Right cardiac atrium (tissue), 5 donors: Measurements from ENCODE around the gene SFMBT1. TPM values are rescaled to one million over a fixed set of nuclear protein-coding genes. Genes with fewer than 3 reads are reported as not detected.
A peak's percentile ranks its signal among the peaks of the same experiment; 100 is the strongest.

Experiments
- ATAC-seq, 2 donors: fragments of 200-7000 bp; cut with Tn5 transposase; one replicate each; pipeline versions ENCODE4 v1.8.0 to v1.9.1; 2020; ENCODE audit warnings: moderate library complexity in 2 of 2, mild to moderate bottlenecking in 1 of 2
- DNase-seq, 3 donors: peaks; one replicate each; pipeline ENCODE4 v3.0.0-alpha.2; 2020
- H3K27ac ChIP-seq: one replicate; pipeline ENCODE4 v1.5.1; 2013; ENCODE audit warnings: mild to moderate bottlenecking, low read length, control low read depth, moderate library complexity
- H3K27me3 ChIP-seq: one replicate; pipeline ENCODE4 v1.6.1; 2013; ENCODE audit not compliant: control insufficient read depth, insufficient read depth
- H3K4me1 ChIP-seq: one replicate; pipeline ENCODE4 v1.6.1; 2013; ENCODE audit warnings: low read length; ENCODE audit not compliant: control insufficient read depth, insufficient read depth
- H3K4me3 ChIP-seq: one replicate; pipeline ENCODE4 v1.5.1; 2013; ENCODE audit warnings: low read length, control low read depth
- H3K9me3 ChIP-seq: one replicate; pipeline ENCODE4 v1.6.1; 2013; ENCODE audit warnings: low read length; ENCODE audit not compliant: control insufficient read depth
- WGBS: extraction: QIAGEN DNeasy Blood & Tissue Kit; methylation state at CpG from one replicate; pipeline ENCODE4 v1.1.7; 2013; 5-methylcytosine and 5-hydroxymethylcytosine counted together
- intact Hi-C, 4 donors: fragments of 100-400 bp; cut with DNase I; formaldehyde crosslinking; loops; one replicate each; pipeline versions ENCODE4 v1.11.0 to v1.14.0; 2022 to 2023
- long read RNA-seq, 4 donors: library from polyadenylated mRNA; unstranded; transcript quantifications; one replicate each; pipeline ENCODE4 v2.0.0, GENCODE V29; 2020 to 2021
- polyA plus RNA-seq: library from polyadenylated mRNA; stranded (reverse); fragments of 200-250 nt; gene quantifications from one replicate; pipeline ENCODE4 v1.2.3, GENCODE V29; 2013
- total RNA-seq, 4 donors: library from RNA; stranded (reverse); fragmentation: NEBNext Ultra II Directional; extraction: Animal tissue kit (Norgen Biotek cat#: 25700); gene quantifications; one replicate each; pipeline ENCODE4 v1.2.1, GENCODE V29; 2021
- donor health status: healthy with polysubstance abuse.
- donor health status: DM: no; HTN: yes; CAD: no.
- donor health status: DM: no; HTN: no; CAD: no.
- donor health status: DM: no; HTN: yes; CAD: no; lungs with severe emphysema.
- donor health status: DM: yes; HTN: yes; CAD: no.

Gene SFMBT1, protein sequence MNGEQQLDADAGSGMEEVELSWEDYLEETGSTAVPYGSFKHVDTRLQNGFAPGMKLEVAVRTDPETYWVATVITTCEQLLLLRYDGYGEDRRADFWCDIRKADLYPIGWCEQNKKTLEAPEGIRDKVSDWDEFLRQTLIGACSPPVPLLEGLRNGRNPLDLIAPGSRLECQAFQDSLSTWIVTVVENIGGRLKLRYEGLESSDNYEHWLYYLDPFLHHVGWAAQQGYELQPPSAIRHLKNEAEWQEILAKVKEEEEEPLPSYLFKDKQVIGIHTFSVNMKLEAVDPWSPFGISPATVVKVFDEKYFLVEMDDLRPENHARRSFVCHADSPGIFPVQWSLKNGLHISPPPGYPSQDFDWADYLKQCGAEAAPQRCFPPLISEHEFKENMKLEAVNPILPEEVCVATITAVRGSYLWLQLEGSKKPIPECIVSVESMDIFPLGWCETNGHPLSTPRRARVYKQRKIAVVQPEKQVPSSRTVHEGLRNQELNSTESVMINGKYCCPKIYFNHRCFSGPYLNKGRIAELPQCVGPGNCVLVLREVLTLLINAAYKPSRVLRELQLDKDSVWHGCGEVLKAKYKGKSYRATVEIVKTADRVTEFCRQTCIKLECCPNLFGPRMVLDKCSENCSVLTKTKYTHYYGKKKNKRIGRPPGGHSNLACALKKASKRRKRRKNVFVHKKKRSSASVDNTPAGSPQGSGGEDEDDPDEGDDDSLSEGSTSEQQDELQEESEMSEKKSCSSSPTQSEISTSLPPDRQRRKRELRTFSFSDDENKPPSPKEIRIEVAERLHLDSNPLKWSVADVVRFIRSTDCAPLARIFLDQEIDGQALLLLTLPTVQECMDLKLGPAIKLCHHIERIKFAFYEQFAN
- 10 to 100 TPM; 12.3 to 19.3 (median 16.0) TPM for total RNA-seq
- 3.8 TPM for polyA plus RNA-seq
- long read RNA-seq, donor 1, full-length matches to known transcripts = 1 of 34 reads
- long read RNA-seq, donor 1, partial matches to known transcripts = 23 of 34 reads
- long read RNA-seq, donor 1, other reads (novel, unspliced or antisense) = 10 of 34 reads
- long read RNA-seq, donor 2, full-length matches to known transcripts = 10 of 19 reads
- long read RNA-seq, donor 2, partial matches to known transcripts = 2 of 19 reads
- long read RNA-seq, donor 2, other reads (novel, unspliced or antisense) = 7 of 19 reads
- long read RNA-seq, donor 3, full-length matches to known transcripts = 2 of 49 reads
- long read RNA-seq, donor 3, partial matches to known transcripts = 25 of 49 reads
- long read RNA-seq, donor 3, other reads (novel, unspliced or antisense) = 22 of 49 reads
- long read RNA-seq, donor 4, full-length matches to known transcripts = 7 of 18 reads
- long read RNA-seq, donor 4, partial matches to known transcripts = 3 of 18 reads
- long read RNA-seq, donor 4, other reads (novel, unspliced or antisense) = 8 of 18 reads

- no peaks in the 10 kb centered on the region for H3K27me3 ChIP-seq
- peak within 1 kb of the TSS; percentile 90 for H3K27ac ChIP-seq
- intact Hi-C loops = no loop called here
- peak; percentile 77 to 82 for ATAC-seq
- no peaks in the 10 kb centered on the region for H3K9me3 ChIP-seq
- under 1% methylated on average over 111 of the region's 117 CpGs for WGBS
- peak within 1 kb of the TSS; percentile 90 for H3K4me3 ChIP-seq
- H3K4me1 ChIP-seq = peaks cover 5% of the 10 kb centered on the region
- peak; percentile 75 to 90 (median 89) for DNase-seq
Measured at GRCh38 chr3:53045518-53046170, at the start of gene SFMBT1. SFMBT1 (minus strand) TSS chr3:53046073; CDS start chr3:52969128, 76,945 bp downstream.

- Histone ChIP-seq H3K27ac (no peak overlapping the region), H3K9me3 (no peaks in the 10 kb centered on the region), H3K4me1 (peaks cover 3% of the 10 kb centered on the region), H3K27me3 (no peaks in the 10 kb centered on the region), H3K4me3 (no peak overlapping the region)
- WGBS = 72% methylated on average over 2 of the region's 2 CpGs
- ATAC-seq (peak in 1 of 2 donors; percentile 22), DNase-seq (no peak)
- intact Hi-C loops = no loop called here
Measured at GRCh38 chr3:53092942-53093341, 47.1 kb upstream of the SFMBT1 start.

DNA sequence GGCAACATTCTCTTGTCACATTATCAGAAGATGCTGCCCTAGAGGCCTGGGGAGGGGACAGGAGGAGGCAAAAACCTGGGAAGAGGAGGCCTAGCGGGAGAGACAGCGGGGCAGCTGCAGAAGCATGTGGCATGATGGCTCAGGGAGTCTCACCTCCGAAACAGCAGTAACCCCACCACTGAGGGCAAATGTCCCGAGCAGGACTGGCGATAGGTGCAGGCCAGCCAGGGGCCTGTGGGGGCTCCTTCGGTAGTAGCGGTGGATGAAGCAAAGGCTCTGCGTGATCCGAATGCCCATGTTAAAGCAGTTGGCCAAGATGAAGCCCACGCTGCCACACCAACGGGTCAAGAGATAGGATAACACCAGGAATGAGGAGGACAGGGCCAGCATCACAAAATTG is 46.3 kb upstream of the SFMBT1 start:
- WGBS = 96% methylated on average over 11 of the region's 11 CpGs
- DNase-seq (no peak), ATAC-seq (no peak)
- intact Hi-C loops = no loop called here
- H3K4me3 ChIP-seq = no peak overlapping the region
- no peaks in the 10 kb centered on the region for H3K9me3 ChIP-seq
- no peak overlapping the region for H3K27ac ChIP-seq
- H3K4me1 ChIP-seq = peaks cover 3% of the 10 kb centered on the region
- no peaks in the 10 kb centered on the region for H3K27me3 ChIP-seq

DNA sequence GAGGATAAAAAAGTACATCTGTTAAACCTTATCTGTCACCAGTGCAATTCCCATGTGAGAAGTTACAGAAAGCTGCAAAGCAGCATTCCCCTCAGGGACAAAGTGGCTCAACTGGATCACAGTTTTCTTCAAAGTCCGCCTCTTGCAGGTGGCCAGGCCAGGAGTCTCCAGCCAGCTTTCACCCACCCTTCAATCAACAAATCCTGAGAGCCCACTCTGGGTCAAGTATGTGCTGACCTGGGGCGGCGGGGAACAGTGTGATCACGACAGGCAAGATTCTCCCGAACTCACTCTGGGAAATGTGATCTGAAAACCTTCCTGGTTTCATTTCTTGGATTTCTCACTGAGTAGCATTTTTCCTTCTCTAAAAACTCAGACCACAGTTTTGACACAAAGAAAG is 45.1 kb upstream of the SFMBT1 start:
- WGBS = 64% methylated on average over 5 of the region's 5 CpGs
- Histone ChIP-seq H3K4me3 (no peak overlapping the region), H3K9me3 (no peaks in the 10 kb centered on the region), H3K27ac (no peak overlapping the region), H3K27me3 (no peaks in the 10 kb centered on the region), H3K4me1 (peaks cover 3% of the 10 kb centered on the region)
- intact Hi-C loops = no loop called here
- DNase-seq (no peak), ATAC-seq (no peak)

GRCh38 chr3:53089511-53089910 is 43.6 kb upstream of the SFMBT1 start:
- H3K9me3 ChIP-seq = no peaks in the 10 kb centered on the region
- WGBS = 47% methylated on average over 6 of the region's 6 CpGs
- intact Hi-C loops = no loop called here
- peak; percentile 76 to 82 for ATAC-seq
- peak; percentile 58 to 87 (median 85) for DNase-seq
- H3K27me3 ChIP-seq = no peaks in the 10 kb centered on the region
- H3K4me3 ChIP-seq = no peak overlapping the region
- H3K27ac ChIP-seq = peak overlapping the region; percentile 70
- H3K4me1 ChIP-seq = peaks cover 3% of the 10 kb centered on the region

DNA sequence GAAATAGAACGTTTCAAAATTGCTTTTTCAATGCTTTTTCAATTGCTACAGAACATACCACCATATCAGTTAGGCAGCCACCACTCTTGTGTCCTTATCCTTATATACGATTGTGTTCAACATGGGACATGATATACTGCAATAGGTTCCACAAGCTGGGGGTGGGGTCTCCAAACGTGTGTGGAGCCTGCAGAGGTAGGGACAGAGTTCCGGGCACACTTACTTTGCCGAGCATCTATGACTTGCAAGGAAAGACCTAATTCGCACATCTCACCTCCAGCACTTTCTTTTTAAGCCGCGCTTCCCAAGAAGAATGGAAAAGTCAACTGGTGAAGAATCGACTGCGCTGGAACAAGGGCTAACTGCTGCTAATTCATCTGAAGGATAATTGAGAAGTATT is 39.6 kb upstream of the SFMBT1 start:
- 83% methylated on average over 10 of the region's 10 CpGs for WGBS
- DNase-seq (no peak), ATAC-seq (no peak)
- intact Hi-C loops = no loop called here
- Histone ChIP-seq H3K27me3 (no peaks in the 10 kb centered on the region), H3K4me3 (no peak overlapping the region), H3K4me1 (peaks cover 3% of the 10 kb centered on the region), H3K27ac (no peak overlapping the region), H3K9me3 (no peaks in the 10 kb centered on the region)

- peak overlapping the region; percentile 82 for H3K27ac ChIP-seq
- no peaks in the 10 kb centered on the region for H3K27me3 ChIP-seq
- ATAC-seq (peak; percentile 79 to 84), DNase-seq (peak; percentile 43 to 71 (median 60))
- no peaks in the 10 kb centered on the region for H3K9me3 ChIP-seq
- no peaks in the 10 kb centered on the region for H3K4me1 ChIP-seq
- H3K4me3 ChIP-seq = no peak overlapping the region
- intact Hi-C loops = no loop called here
- whole genome bisulfite sequencing = 53% methylated on average over 12 of the region's 12 CpGs
Measured at GRCh38 chr3:53084310-53085001, 38.6 kb upstream of the SFMBT1 start.

DNA sequence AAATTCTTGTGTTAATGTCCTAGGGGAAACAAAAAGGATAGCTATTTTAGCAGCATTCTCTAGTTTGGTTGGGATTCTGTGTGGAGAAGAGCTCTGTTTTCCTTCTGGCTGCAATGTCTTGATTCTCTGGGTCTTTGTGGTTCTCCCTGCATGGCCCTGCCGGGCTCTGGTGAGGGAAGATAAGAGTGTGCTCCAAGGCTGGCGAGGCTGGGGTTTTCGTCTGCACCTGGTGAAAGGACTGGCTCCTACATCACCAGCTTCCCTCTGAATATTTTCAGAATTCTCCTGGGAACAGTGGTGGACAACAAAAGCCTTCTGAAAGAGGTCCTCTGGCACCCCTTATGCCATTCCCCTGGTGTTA is 38.1 kb upstream of the SFMBT1 start:
- Histone ChIP-seq H3K4me3 (no peak overlapping the region), H3K27me3 (no peaks in the 10 kb centered on the region), H3K4me1 (no peaks in the 10 kb centered on the region), H3K9me3 (no peaks in the 10 kb centered on the region), H3K27ac (peak overlapping the region; percentile 82)
- intact Hi-C loops = no loop called here
- ATAC-seq = peak; percentile 9 to 10
- DNase-seq = no peak
- 45% methylated on average over 3 of the region's 3 CpGs for WGBS

- Histone ChIP-seq H3K4me3 (no peak overlapping the region), H3K4me1 (no peaks in the 10 kb centered on the region), H3K27me3 (no peaks in the 10 kb centered on the region), H3K9me3 (no peaks in the 10 kb centered on the region), H3K27ac (peak overlapping the region; percentile 82)
- peak; percentile 71 to 89 (median 88) for DNase-seq
- peak; percentile 65 to 68 for ATAC-seq
- WGBS = 45% methylated on average over 8 of the region's 8 CpGs
- intact Hi-C loops = no loop called here
Measured at GRCh38 chr3:53083521-53083920, 37.6 kb upstream of the SFMBT1 start.

- intact Hi-C loops = no loop called here
- no peak for DNase-seq
- no peaks in the 10 kb centered on the region for H3K27me3 ChIP-seq
- H3K4me3 ChIP-seq = no peak overlapping the region
- ATAC-seq = no peak
- H3K27ac ChIP-seq = no peak overlapping the region
- no peaks in the 10 kb centered on the region for H3K4me1 ChIP-seq
- no peaks in the 10 kb centered on the region for H3K9me3 ChIP-seq
- WGBS = 82% methylated on average over 8 of the region's 8 CpGs
Measured at GRCh38 chr3:53082736-53083135, 36.9 kb upstream of the SFMBT1 start.
